ENCODE measurements around the gene KIF5C.
"Not testable (repeated sequence)": the region's sequence is repeated elsewhere in the genome, so short reads cannot be mapped to it uniquely, and the experiment has no call there.

Gene KIF5C

DNA sequence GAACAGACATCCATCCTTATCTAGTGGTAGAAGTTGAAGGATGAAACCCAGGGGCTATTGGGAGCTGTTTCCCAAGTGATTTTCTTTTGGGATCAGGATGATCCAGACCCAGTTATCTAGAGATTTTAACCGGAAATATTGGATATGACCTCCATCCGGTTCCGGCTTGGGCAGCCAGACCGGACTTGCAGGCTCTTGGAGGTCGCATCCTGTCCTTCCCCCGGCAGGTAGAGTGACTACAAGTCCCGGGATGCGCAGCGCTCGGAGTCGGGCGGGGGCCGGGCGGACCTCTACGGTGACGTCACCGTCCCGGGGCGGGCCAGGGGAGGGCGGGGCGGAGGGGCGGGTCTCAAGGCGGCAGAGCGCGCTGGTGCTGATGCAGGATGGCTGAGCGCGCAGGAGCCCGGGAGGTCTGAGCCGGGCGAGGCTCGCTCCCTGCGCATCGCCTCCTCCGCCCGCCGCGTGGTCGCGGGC is at the start of gene KIF5C:
Gene KIF5C (plus strand): TSS at position 360 of the 474 bp plus-strand sequence. CDS start 391 bp downstream, outside the sequence.
- DNase-seq, result peak; percentile 83

DNA sequence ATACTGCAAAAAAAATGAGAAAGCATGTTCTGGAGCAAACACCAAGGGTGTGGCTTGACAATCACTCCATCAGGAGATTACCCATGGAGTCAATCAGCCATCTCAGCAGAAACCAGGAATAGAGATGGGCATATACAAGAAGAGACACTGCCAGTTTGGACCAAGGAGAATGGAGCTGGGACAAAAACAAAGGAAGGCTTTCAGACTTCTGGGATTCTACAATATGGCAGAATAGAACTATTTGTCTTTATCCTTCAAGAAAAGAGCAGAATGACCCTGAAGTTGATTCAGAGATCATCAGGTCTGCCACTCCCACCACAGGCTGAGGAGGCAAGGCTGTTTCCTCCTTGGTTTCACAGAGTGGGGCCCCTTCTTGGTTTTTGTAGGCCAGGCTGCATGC is 48.2 kb upstream of the KIF5C start:
- DNase-seq, result no peak

DNA sequence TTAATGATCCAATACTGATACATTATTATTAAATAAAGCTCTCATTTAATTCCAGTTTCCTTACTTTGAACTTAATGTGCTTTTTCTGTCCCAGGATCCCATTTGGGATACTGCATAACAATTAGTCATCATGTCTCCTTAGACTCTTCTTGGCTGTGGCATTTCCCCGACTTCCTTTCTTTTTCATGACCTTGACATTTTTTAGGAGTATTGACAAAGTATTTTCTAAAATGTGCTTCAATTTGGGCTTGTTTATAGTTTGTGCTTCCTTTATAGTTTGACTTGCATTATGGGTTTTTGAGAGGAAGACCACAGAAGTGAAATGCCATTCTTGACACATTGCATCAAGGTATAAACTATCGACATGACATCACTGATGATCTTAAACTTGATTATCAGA is 46.1 kb upstream of the KIF5C start:
- DNase-seq, result no peak

DNA sequence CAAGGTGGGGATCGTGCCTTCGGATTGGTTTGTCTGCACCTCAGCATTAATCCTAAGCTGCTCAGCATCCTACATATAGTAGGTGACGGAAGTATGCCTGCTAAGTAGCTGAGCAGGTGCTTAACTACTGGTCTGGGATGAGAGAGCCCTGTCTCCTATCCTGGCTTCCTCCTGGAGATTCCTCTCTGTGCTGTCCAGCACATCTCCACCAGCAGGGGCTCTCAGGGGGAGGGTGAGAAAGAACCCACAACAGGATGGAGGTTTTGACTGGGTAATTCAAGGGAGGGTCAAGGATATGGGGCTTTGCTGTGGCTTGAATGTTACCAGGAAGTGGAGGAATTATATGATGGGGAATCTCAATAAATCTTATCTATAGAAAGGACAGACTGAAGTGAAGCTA is 45.4 kb upstream of the KIF5C start:
- no peak for DNase-seq

DNA sequence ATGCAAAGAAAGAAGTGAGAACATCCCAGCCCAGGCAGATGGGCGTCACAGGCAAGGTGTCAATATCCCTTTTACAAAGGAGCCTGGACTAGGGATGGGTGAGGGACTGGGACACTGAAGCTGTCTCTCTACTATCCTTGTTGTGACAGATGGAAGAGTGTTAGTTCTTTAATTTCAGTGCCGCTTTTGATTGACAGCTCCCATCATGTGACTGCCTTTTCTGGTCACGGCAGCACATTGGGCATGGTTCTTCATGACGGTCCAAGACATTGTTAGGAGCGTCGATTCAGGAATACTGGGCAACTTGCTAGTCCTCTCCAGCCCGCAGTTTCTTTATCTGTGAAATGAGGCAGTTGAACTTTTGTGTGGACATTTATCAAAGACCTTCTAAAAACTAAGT is 42.4 kb upstream of the KIF5C start:
- no peak for DNase-seq

DNA sequence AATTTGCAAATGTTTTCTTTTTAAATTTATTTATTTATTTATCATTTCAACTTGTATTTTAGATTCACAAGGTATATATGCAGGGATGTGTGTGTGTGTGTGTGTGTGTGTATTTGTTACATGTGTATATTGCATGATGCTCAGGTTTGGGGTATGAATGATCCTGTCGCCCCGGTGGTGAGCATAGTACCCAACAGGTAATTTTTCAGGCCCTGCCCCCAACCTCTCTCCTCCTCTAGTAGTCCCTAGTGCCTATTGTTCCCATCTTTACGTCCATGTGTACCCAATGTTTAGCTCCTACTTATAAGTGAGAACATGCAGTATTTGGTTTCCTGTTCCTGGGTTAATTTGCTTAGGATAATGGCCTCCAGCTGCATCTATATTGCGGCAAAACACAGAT is 33.0 kb upstream of the KIF5C start:
- DNase-seq, result no peak

DNA sequence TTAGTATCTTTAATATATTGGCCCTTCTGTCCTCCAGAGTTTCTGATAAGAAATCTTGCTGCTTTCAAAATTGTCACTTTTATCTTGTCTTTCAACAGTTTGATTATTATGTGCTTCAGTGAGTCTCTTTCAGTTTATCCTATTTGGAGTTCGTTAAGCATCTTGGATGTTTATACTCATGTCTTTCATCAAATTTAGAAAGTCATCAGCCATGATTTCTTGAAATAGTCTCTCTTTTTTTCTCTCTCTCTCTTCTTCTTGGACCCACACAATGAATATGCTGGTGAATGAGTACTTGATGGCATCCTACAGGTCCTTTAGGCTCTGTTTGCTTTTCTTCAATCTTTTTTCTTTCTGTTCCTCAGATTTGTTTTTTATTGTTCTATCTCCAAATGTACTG is 26.9 kb upstream of the KIF5C start:
- no peak for DNase-seq

DNA sequence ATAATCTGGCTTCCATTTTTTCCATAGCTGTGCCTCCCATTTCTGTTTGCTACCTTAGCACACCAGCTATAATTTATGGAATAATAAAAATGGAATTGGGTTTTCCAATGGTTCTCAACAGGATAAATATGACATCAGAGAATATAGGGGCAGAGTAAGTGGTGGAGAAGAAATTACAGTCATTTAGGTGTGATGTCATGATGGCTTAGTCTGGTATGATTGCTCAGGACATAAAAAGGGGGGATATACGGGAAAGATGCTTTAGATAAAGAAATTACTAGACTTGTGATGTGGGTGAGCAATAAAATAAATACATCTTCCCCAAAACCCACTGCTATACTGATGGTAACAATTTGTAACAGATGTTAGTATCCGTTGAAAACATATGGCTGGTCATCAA is 21.6 kb upstream of the KIF5C start:
- no peak for DNase-seq

DNA sequence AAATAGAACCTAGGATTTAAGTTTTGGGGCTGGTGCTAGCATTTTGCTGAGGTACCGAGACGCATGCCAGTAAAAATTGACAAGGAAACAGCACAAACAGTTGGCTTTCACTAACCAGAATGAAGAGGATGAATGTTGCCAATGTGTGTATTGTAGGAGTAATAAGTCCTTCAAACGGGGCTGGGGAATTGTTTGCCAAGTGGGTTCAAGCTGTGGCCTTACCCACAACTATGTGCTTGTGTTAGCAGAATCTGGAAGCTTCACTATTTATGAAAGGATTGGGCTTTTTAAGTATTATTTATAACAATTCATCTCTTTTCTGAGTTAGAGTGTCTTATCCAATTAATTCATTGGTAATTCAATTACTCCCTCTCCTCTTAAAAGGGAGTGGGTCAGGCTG is 15.0 kb upstream of the KIF5C start:
- DNase-seq, result no peak

DNA sequence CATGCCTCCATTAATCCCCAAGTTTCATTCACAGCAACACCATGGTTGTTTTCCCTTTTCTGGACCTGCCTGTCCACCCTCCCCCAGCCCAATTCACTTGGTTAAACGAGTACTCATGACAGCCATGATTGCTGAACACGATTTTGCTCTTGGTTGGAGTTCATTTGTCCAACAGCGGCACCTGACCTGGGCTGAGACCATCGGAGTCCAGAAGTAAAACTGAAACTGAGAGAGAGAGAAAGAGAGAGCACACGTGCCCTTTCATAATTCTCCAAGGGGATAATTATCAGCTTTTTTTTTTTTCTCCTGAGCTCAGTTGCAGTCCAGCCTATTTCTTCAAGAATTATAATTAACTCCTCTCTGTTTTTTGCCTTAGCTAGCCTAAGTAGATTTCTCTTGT is 13.7 kb upstream of the KIF5C start:
- no peak for DNase-seq

DNA sequence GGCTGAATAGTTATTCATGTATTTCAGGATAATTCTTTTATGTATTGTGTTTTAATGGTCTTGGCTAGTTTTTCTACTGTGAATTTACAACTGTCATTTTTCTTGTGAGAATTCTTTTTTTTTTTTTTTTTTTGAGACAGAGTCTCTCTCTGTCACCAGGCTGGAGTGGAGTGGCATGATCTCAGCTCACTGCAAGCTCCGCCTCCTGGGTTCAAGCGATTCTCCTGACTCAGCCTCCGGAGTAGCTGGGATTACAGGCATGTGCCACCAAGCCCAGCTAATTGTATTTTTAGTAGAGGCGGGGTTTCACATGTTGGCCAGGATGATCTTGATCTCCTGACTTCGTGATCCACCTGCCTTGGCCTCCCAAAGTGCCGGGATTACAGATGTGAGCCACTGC is 12.5 kb upstream of the KIF5C start:
- not testable (repeated sequence) for DNase-seq

DNA sequence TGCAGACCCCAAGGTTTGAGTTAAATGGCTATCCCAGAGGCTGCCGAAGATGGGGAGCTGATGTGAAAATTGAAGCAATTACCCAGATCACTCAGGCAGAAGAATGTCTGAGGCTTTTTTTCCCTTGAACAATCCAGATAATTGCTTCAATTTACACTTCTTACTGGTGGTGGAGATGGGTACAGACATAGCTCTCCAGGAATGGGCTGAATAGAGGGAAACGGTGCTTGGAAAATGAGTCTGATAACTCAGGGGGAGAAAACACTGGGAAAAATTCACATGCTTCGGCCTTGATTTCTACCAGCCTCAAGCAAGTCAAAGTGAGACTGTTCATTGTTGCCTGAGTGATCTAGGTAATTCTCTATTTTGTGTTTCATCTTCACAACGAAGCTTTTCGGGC is 9.5 kb upstream of the KIF5C start:
- no peak for DNase-seq

DNA sequence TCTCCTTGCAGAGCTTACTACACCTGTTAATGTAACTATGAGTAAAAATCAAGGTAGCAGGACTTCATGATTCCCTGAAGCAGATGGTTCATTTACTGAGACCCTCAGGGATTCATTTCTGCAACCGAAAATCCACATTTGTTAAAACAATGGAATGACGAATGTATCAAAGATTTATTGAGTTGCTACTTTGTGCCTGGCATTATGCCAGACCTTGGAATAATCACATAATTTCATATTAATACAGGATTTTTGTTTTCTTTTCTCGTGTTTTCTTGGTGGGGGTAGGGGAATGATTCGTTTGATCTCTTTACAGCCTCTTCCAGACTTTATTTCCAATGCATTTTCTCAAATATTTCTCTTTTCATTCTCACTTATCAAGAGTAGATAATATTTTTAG is 8.9 kb upstream of the KIF5C start:
- no peak for DNase-seq

DNA sequence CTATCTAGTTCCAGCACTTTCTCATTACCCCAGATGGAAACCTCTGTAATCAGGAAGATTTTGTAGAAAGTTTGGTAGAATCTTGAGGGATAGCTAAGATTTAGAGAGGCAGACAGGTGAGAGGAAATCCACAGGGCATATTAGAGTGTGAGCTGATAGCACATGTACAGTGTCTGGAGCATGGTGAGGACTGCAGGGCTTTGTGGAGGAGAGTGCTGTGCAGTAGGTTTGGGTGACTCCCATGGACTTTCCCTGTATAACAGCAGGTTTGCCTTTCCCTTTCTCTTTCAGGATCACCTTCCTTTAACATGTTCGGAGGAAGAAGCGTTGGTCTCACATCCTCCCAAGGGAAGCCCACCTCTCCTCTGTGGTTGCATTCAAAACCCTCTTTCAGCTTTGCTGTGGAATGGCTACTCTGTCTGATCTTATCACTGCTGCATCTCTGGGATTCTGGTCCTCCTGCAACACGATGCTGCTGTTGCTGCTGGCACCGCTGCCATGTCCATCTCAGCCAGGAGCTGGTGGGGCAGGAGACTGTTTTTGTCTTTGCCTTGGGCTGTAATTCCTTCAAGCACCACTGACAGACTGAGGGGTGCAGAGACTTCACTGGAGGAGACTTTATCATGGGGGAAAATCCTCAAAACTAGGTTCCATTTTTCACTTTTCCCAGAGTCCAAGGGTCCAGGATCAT is 7.8 kb upstream of the KIF5C start:
- no peak for DNase-seq

DNA sequence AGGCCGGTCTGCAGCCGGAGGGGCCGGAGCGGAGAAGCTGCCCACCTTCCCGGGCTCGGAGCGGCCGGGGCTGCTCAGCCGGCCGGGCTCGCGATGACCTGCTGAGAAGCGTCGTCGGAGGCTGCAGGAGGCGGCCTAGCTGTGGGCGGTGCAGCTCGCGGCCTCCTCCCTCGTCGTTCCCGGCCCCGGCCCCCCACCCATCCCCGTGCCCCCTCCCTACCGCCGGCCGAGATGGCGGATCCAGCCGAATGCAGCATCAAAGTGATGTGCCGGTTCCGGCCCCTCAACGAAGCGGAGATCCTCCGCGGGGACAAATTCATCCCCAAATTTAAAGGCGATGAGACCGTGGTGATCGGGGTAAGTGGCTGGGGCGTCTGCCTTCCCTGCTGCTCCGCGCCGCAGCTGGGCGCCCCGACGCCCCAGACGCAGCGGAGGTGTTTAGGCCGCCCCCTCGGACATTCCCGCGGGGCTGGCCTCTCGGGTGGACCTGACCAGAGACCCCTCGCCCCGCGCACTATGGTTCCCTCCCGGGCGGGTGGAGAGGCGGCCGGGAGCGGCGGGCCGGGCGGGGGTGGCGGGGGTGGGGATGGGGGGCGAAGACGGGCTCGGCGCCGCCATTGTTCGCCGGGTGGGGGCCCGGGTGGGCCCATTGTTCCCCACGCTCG is 492 bp downstream of the KIF5C start:
- DNase-seq, result no peak

DNA sequence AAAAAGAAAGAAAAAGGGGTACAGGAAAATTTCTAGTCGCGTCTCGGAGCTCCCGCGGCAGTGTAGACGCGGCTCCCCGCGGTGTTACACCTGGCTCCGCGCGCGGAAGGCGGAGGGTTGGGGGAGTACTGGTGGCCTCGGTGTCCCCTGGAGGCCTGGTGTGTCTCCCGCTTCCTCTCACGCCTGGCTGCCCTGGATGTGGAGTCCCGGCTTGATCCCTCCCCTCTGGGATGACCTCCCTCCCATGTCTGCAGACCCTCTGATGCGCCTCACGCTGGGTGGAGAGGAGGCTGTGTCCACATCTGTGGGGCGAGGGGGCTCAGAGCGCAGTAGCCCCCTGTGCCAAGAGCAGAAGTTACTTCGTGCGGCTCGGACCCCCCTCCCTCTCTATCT is 1.2 kb downstream of the KIF5C start:
- no peak for DNase-seq

DNA sequence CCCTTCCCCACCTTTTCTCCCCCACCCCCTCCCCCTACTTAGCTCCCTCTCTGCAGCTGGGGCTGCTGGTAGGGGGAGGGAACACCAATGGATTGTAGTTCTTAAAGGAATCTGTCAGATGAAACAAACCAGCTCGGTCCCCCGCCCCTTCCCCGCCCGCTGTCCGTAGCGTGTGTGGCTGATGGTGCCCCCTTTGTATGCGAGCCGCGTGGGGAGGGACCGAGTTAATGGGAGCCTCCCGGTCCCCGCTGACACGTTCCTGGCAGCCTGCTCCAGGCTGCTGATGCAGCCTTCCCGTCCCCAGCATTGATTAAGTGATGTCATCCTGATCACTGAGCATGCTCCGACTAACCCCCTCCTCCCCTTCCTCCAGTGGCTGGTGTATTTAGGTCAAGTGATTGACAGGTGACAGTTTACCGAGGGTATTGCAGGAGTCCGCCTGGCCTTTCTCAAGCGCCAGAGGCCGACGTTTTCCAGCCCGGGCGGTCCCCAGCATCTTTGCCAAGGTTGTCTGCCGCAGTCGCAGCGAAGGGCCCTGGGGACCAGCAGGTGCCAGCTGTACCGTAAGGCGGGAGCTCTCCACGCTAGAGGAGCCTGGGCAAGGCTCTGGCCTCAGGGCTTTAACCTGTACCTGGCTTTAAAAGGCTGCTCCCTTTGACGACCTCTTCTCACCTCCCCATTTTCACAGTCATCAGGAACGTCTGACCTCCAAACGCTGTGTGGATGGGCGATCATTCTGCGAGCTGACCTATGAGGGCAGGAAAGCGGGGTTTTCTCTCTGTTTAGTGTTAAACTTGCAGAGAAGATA is 1.8 kb downstream of the KIF5C start:
- peak; percentile 85 for DNase-seq

DNA sequence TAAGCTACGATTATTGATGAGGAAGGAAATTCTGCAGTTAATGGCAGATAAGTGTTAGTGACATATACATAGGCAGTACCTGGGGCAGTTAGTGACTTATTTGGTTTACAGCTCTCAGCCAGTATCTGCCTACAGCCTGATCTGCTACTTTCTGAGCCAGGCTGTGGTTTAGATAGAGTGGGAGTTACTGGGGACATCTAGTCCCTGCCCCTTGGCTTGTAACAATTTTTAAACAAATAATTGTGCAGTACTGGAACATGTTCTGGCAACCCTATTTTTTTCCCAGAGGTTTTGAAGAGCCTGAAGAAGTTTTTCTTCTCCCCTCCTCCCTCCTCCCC is 2.3 kb downstream of the KIF5C start:
- DNase-seq, result no peak

DNA sequence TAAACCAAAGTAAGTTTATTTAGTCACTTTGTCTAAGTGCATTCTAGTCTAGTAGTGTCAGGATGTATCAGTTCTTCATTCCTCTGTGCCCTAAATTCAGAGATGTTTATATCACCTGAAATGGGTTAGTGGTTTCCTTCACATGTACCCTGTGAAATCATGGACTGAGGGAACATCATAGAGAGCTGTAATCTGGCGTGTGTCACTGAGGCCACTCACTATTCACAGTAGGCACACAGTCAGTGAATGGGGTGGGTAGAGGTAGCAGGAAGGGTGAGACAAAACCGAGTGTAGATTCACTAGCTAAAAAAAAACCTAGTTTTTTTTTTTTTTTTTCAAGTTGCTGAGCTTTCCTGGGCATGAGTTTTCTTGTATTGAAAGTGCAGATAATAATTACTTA is 5.6 kb downstream of the KIF5C start:
- no peak for DNase-seq

DNA sequence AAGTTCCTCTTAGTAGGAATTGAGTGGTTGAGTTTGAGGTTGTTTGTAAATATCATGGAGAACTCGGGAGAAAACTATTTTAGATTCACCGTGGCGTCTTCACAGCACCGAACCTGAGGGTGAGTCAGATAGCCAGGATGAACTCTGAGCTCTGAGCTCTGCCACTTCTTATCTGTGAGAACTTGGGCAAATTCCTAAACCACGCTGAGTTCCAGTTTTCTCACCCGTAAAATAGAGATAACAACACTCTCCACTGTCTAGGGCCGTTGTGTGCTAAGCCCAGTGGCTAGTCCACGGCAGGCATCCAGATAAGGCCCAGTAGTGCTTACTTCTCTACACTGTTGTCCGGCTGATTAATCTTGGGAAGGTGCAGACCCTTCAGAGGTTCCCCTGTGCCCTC is 7.0 kb downstream of the KIF5C start:
- DNase-seq, result no peak

DNA sequence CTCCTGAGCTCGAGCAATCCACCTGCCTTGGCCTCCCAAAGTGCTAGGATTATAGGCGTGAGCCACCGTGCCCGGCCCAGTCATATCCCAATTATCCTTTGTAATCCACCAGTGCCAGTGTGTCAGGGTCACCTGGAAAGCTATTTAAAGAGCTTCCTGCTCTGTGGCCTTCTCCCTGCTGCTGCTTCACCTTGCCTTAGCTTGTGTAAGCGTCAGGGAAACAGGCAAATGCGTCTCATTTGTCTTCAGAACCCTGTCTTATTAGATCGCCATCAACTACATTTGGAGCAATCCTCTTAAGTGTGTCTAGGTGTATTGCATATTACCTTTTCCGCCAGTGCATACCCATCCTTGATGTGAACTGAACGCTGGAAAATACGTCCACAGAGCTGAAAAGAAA is 10.2 kb downstream of the KIF5C start:
- no peak for DNase-seq

DNA sequence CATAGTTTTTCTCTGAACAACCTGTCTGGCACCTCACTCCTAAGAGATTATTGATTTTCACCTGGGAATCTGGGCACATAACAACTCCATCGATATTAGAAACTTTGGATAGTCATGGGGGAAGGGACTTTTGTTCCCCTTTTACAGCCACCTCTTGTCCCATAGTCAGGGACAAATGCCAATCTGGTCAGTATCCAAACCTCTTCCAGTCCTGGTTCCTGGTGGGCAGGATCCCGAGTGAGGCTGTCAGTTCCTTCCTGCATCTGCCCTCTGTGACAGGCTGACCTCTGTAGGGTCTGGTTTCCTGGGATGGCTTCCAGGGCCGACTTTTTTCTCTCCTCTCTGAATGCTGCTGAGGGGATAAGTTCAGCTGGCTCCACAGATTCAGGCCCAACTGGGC is 11.0 kb downstream of the KIF5C start:
- DNase-seq, result no peak

DNA sequence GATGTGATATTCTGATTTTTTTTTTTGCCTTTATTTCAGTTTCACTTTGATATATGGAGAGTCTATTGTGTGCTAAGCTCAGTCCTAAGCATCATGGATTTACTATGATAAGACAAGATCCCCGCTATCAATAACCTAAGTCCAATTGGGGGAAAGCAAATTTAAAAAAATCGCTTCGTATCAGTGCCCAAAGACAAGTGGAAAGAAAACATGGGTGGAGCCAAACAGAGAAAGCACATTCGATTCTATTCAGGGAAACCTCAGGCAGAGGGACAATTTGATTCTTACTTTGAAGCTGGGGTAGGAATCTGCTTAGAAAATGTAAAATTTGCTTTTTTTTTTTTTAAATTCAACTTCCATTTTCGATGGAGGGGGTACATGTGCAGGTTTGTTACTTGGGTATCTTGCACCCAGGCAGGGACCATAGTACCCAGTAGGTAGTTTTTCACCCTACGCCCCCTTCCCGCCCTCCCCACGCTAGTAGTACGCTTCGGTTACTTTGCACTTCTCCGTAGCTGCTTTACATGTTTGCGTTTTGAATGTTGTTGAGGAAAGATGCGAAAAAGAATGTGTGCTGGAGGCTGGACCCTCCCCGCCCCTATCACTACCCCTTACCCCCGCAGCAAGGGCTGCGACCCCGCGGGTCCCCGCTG is 12.4 kb downstream of the KIF5C start:
- DNase-seq, result no peak

Measured in NCI-H446 treated with DMSO at 0.1 percent for 48 hours (cell line).